ENCODE results near the gene COX7B2. TPM values are rescaled to one million over a fixed set of nuclear protein-coding genes. Genes with fewer than 3 reads are reported as not detected.

COX7B2 gene
- polyA plus RNA-seq: not detected

GRCh38 chr4:46909078-46909477, at the start of gene COX7B2:
Gene COX7B2, minus strand, starts transcription at chr4:46909245. Its CDS starts 174,053 bp downstream, at chr4:46735192.
- 85 to 90% (median 89%) methylated on average over 12 of the region's 12 CpGs for WGBS, 3 donors
- no peak within 1 kb of the TSS for H3K27ac ChIP-seq (ENCODE audit: low read depth, low read length)

- 57 to 67% (median 61%) methylated on average over 4 of the region's 4 CpGs for WGBS, 3 donors
- H3K27ac ChIP-seq (ENCODE audit: low read depth, low read length): no peak overlapping the region
Observed at GRCh38 chr4:46956451-46956850, 47.4 kb upstream of the COX7B2 start.

- no peak overlapping the region for H3K27ac ChIP-seq (ENCODE audit: low read depth, low read length)
Observed at GRCh38 chr4:46955601-46956000, 46.6 kb upstream of the COX7B2 start.

- no peak overlapping the region for H3K27ac ChIP-seq (ENCODE audit: low read depth, low read length)
Observed at GRCh38 chr4:46954643-46955042, 45.6 kb upstream of the COX7B2 start.

- WGBS, 3 donors: 68 to 83% (median 77%) methylated on average over 2 of the region's 2 CpGs
Observed at GRCh38 chr4:46953564-46953963, 44.5 kb upstream of the COX7B2 start.

GRCh38 chr4:46952451-46952850, 43.4 kb upstream of the COX7B2 start:
- H3K27ac ChIP-seq (ENCODE audit: low read depth, low read length): no peak overlapping the region
- 65 to 81% (median 76%) methylated on average over 2 of the region's 2 CpGs for WGBS, 3 donors

More at GRCh38 chr4:46953564-46953963, 44.5 kb upstream of the COX7B2 start:
- no peak overlapping the region for H3K27ac ChIP-seq (ENCODE audit: low read depth, low read length)

GRCh38 chr4:46950826-46951225, 41.8 kb upstream of the COX7B2 start:
- no peak overlapping the region for H3K27ac ChIP-seq (ENCODE audit: low read depth, low read length)
- WGBS, 3 donors: 62 to 69% (median 68%) methylated on average over 3 of the region's 3 CpGs

- no peak overlapping the region for H3K27ac ChIP-seq (ENCODE audit: low read depth, low read length)
- WGBS, 3 donors: 48 to 72% (median 63%) methylated on average over 1 of the region's 1 CpG
Observed at GRCh38 chr4:46949822-46950221, 40.8 kb upstream of the COX7B2 start.

- 12 to 42% (median 22%) methylated on average over 2 of the region's 2 CpGs for WGBS, 3 donors
- no peak overlapping the region for H3K27ac ChIP-seq (ENCODE audit: low read depth, low read length)
Observed at GRCh38 chr4:46947541-46947940, 38.5 kb upstream of the COX7B2 start.

GRCh38 chr4:46946919-46947536, 38.0 kb upstream of the COX7B2 start:
- no peak overlapping the region for H3K27ac ChIP-seq (ENCODE audit: low read depth, low read length)
- WGBS, 3 donors: 60 to 69% (median 60%) methylated on average over 6 of the region's 6 CpGs

GRCh38 chr4:46945062-46945461, 36.0 kb upstream of the COX7B2 start:
- H3K27ac ChIP-seq (ENCODE audit: low read depth, low read length): no peak overlapping the region

- WGBS, 3 donors: 77 to 94% (median 84%) methylated on average over 1 of the region's 1 CpG
- H3K27ac ChIP-seq (ENCODE audit: low read depth, low read length): no peak overlapping the region
Observed at GRCh38 chr4:46944345-46944744, 35.3 kb upstream of the COX7B2 start.

- WGBS, 3 donors: 55 to 63% (median 62%) methylated on average over 1 of the region's 1 CpG
- H3K27ac ChIP-seq (ENCODE audit: low read depth, low read length): no peak overlapping the region
Observed at GRCh38 chr4:46937493-46937892, 28.4 kb upstream of the COX7B2 start.

GRCh38 chr4:46934726-46935125, 25.7 kb upstream of the COX7B2 start:
- 50 to 69% (median 58%) methylated on average over 2 of the region's 2 CpGs for WGBS, 3 donors
- H3K27ac ChIP-seq (ENCODE audit: low read depth, low read length): no peak overlapping the region

- WGBS, 3 donors: 62 to 76% (median 75%) methylated on average over 3 of the region's 3 CpGs
- H3K27ac ChIP-seq (ENCODE audit: low read depth, low read length): no peak overlapping the region
Observed at GRCh38 chr4:46933686-46934085, 24.6 kb upstream of the COX7B2 start.

GRCh38 chr4:46931981-46932380, 22.9 kb upstream of the COX7B2 start:
- H3K27ac ChIP-seq (ENCODE audit: low read depth, low read length): no peak overlapping the region
- WGBS, 3 donors: 20 to 38% (median 23%) methylated on average over 3 of the region's 3 CpGs

GRCh38 chr4:46930891-46931290, 21.8 kb upstream of the COX7B2 start:
- H3K27ac ChIP-seq (ENCODE audit: low read depth, low read length): no peak overlapping the region
- WGBS, 3 donors: 62 to 67% (median 65%) methylated on average over 3 of the region's 3 CpGs

- no peak overlapping the region for H3K27ac ChIP-seq (ENCODE audit: low read depth, low read length)
Observed at GRCh38 chr4:46927201-46927600, 18.2 kb upstream of the COX7B2 start.

- H3K27ac ChIP-seq (ENCODE audit: low read depth, low read length): no peak overlapping the region
Observed at GRCh38 chr4:46924789-46925529, 15.9 kb upstream of the COX7B2 start.

- 61 to 64% (median 62%) methylated on average over 3 of the region's 3 CpGs for WGBS, 3 donors
- H3K27ac ChIP-seq (ENCODE audit: low read depth, low read length): no peak overlapping the region
Observed at GRCh38 chr4:46922205-46922604, 13.2 kb upstream of the COX7B2 start.

All from adipose tissue (tissue), 3 donors.